Skin of body (tissue), 2 donors: ENCODE data around the gene PML. TPM values are rescaled to one million over a fixed set of nuclear protein-coding genes. Genes with fewer than 3 reads are reported as not detected.

Source experiments
- small RNA-seq: library from RNA; depleted of rRNA; stranded (forward); fragments of <200 nt; gene quantifications from one replicate; pipeline ENCODE3, GENCODE V24; 2014; ENCODE audit warnings: low replicate concordance
- total RNA-seq: library from RNA; depleted of rRNA; stranded (reverse); fragments of >200 nt; gene quantifications from one replicate; pipeline ENCODE4 v1.2.3, GENCODE V29; 2014

Gene PML
- total RNA-seq, 1 donor from 2014 or later = 28.6 TPM

Small RNAs within 50 kb of the gene (small RNA-seq; reads per million reads assigned to genes)
- gene RN7SL429P = not detected

Other genes with a start within 250 kb of the PML start
- gene INSYN1, start 241.4 kb upstream of the PML start, total RNA-seq = 7.7 TPM
- gene TBC1D21, start 121.2 kb upstream of the PML start, total RNA-seq = not detected
- 27.6 TPM for gene LOXL1, start 68.3 kb upstream of the PML start, total RNA-seq
- 7.8 TPM for gene STOML1, start 2.4 kb upstream of the PML start, total RNA-seq
- 0.89 TPM for gene GOLGA6A, start 87.8 kb downstream of the PML start, total RNA-seq
- 0.79 TPM for gene ISLR2, start 135.9 kb downstream of the PML start, total RNA-seq
- 46.8 TPM for gene ISLR, start 179.0 kb downstream of the PML start, total RNA-seq
- gene STRA6, start 208.1 kb downstream of the PML start, total RNA-seq = 0.49 TPM
- gene CCDC33, start 241.6 kb downstream of the PML start, total RNA-seq = 0.20 TPM